ENCODE results near the gene MAN2A2.

GRCh38 chr15:90955624-90956273 is 52.6 kb downstream of the MAN2A2 start:
- no peak for TF ChIP-seq CTCF (IDR thresholded peaks at IDR 0.05; ENCODE audit: insufficient read depth, low read depth, low read length)
- TF ChIP-seq EZH2 (IDR thresholded peaks at IDR 0.05; ENCODE audit: insufficient read depth, low read length): no peak
